ENCODE results near the gene TIMP2. TPM values are rescaled to one million over a fixed set of nuclear protein-coding genes. Genes with fewer than 3 reads are reported as not detected.

The TIMP2 gene
- total RNA-seq, 1 experiment from 2014 or later, result 29.0 TPM

GRCh38 chr17:78953356-78954350, 28.5 kb upstream of the TIMP2 start:
- H2BK5ac ChIP-seq (ENCODE audit: insufficient read length, low read length), result no peak overlapping the region
- peaks cover 17 to 20% of the 10 kb centered on the region in 2 experiments for H3K9me3 Mint-ChIP-seq
- no peaks in the 10 kb centered on the region for H3K79me1 ChIP-seq (ENCODE audit: insufficient read depth, low read depth, low read length, poor library complexity, severe bottlenecking)
- H3K4ac ChIP-seq (ENCODE audit: low read depth, low read length), result no peak overlapping the region
- no peaks in the 10 kb centered on the region for H3K23me2 ChIP-seq (ENCODE audit: insufficient read length, low read depth, low read length, poor library complexity, severe bottlenecking)
- no peak overlapping the region for H3T11ph ChIP-seq (ENCODE audit: low read length)
- no peaks in the 10 kb centered on the region for H3K27me3 ChIP-seq (ENCODE audit: insufficient read depth, low read length)
- H3K27ac Mint-ChIP-seq, result no peak overlapping the region
- peaks cover 2 to 29% of the 10 kb centered on the region in 2 experiments; a peak in 3 of 4 replicates for H3K4me1 Mint-ChIP-seq
- H3K27me3 Mint-ChIP-seq (ENCODE audit: low read depth), result peaks cover 10% of the 10 kb centered on the region
- no peak overlapping the region for H3K14ac ChIP-seq (ENCODE audit: insufficient read depth, low read length)
- no peaks in the 10 kb centered on the region for H4K20me1 ChIP-seq (ENCODE audit: control insufficient read depth, insufficient read depth, insufficient read length)
- H2AK5ac ChIP-seq (ENCODE audit: insufficient read length, low read length), result no peak overlapping the region
- H2BK120ac ChIP-seq (ENCODE audit: low read depth, low read length, poor library complexity, severe bottlenecking), result no peak overlapping the region
- H3K27ac ChIP-seq (ENCODE audit: insufficient read length, low read depth, low read length), result no peak overlapping the region
- no peak overlapping the region for H4K8ac ChIP-seq (replicated peaks; ENCODE audit: insufficient read length, low read depth, low read length)
- no peak overlapping the region for H3K9ac ChIP-seq (ENCODE audit: extremely low read depth, insufficient read length, low read length)
- peaks cover 10% of the 10 kb centered on the region for H3K9me3 ChIP-seq (ENCODE audit: control insufficient read depth, low read depth, low read length)
- H2BK20ac ChIP-seq (ENCODE audit: low read depth, low read length, poor library complexity, severe bottlenecking), result no peak overlapping the region
- no peak overlapping the region for H4K91ac ChIP-seq (ENCODE audit: insufficient read length, low read depth, low read length)
- H3K4me2 ChIP-seq (ENCODE audit: insufficient read depth, insufficient read length, low read length), result no peak overlapping the region
- H2BK12ac ChIP-seq (ENCODE audit: insufficient read length, low read depth, low read length), result no peak overlapping the region
- H4K5ac ChIP-seq (ENCODE audit: insufficient read length, low read depth, low read length), result no peak overlapping the region
- H3K4me3 Mint-ChIP-seq, result no peak overlapping the region; a peak in 2 of 5 replicates
- H2BK15ac ChIP-seq (ENCODE audit: low read depth, low read length), result no peak overlapping the region
- no peaks in the 10 kb centered on the region for H3K4me1 ChIP-seq (ENCODE audit: insufficient read depth, low read length)
- peak; percentile 32 for DNase-seq
- H3K18ac ChIP-seq (ENCODE audit: insufficient read length, low read depth, low read length), result no peak overlapping the region
- H3K79me2 ChIP-seq (ENCODE audit: insufficient read depth, low read length), result no peaks in the 10 kb centered on the region
- no peak overlapping the region for H2AFZ ChIP-seq (ENCODE audit: low read length)
- WGBS (ENCODE audit: extremely low coverage, insufficient read length, low lambda C conversion rate), result no CpG with 5 or more reads among the region's 29 CpGs
- H3K56ac ChIP-seq (ENCODE audit: insufficient read length, low read depth, low read length), result no peak overlapping the region
- H3K23ac ChIP-seq (ENCODE audit: insufficient read length, low read depth, low read length), result no peak overlapping the region
- peaks cover 4 to 17% (median 7%) of the 10 kb centered on the region in 3 experiments; a peak in 6 of 7 replicates for H3K36me3 Mint-ChIP-seq (ENCODE audit: insufficient read depth in 1 of 3, low read depth in 3 of 3)
- no peak for TF ChIP-seq CTCF (conservative IDR thresholded peaks at IDR 0.05)

Measured in H9 (cell line).